ENCODE results near the gene PTPN2.

Gene PTPN2

GRCh38 chr18:12754511-12754910 lies 129.5 kb downstream of the PTPN2 start:
- POLR2A ChIA-PET (ENCODE audit: low non-redundant PET): no interaction called here

DNA sequence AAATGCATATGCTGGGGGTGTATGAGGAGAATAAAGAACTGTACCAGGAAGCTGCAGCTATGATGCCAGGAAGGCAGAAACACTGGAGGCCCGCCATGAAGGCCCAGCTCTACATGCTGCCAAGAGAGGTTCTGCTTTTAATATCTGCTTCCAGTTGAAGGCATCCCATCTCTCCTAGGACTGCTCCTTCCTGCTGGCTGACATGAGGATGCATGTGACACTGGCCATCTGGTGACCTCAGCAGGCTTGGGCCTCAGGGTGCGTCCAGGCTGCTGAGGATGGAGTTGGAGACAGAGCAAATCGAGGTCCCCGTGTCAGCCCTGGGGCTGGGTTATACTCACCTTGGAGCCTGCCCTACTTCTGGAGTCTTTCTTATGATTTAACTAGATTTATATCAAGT lies 132.1 kb downstream of the PTPN2 start:
- POLR2A ChIA-PET (ENCODE audit: low non-redundant PET): no interaction called here
- DNase-seq (ENCODE audit: low spot score): no peak
- CTCF ChIA-PET: interaction anchor here (1.7 kb wide), 1 partner anchor 8 kb away, joined by 5 read pairs; no protein-coding TSS in a partner anchor
- TF ChIP-seq CTCF (conservative IDR thresholded peaks at IDR 0.05; ENCODE audit: low read depth): no peak
- H3K27ac ChIP-seq: no peak overlapping the region

More at GRCh38 chr18:12754511-12754910, 129.5 kb downstream of the PTPN2 start:
- DNase-seq (ENCODE audit: low spot score): no peak
- H3K27ac ChIP-seq: no peak overlapping the region
- TF ChIP-seq CTCF (conservative IDR thresholded peaks at IDR 0.05; ENCODE audit: low read depth): no peak
- CTCF ChIA-PET: no interaction called here

DNA sequence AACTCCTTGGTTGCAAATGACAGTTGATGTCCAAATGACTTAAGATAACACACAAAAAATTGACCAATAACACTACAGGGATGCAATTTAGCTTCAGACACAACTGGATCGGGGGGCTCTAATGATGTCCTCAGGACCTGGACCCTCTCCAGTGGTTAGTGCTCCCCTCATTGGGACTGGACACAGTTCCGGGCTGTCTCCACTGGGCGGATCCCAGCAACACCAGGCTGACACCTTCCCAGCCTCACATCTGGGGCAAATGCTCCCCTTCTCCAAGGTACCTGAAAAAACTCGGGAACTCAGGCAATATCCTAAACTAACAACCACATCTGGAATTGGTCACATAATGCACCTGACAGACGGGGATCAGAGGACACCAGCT lies 132.5 kb downstream of the PTPN2 start:
- no peak for TF ChIP-seq CTCF (conservative IDR thresholded peaks at IDR 0.05; ENCODE audit: low read depth)
- H3K27ac ChIP-seq: no peak overlapping the region
- CTCF ChIA-PET: no interaction called here

DNA sequence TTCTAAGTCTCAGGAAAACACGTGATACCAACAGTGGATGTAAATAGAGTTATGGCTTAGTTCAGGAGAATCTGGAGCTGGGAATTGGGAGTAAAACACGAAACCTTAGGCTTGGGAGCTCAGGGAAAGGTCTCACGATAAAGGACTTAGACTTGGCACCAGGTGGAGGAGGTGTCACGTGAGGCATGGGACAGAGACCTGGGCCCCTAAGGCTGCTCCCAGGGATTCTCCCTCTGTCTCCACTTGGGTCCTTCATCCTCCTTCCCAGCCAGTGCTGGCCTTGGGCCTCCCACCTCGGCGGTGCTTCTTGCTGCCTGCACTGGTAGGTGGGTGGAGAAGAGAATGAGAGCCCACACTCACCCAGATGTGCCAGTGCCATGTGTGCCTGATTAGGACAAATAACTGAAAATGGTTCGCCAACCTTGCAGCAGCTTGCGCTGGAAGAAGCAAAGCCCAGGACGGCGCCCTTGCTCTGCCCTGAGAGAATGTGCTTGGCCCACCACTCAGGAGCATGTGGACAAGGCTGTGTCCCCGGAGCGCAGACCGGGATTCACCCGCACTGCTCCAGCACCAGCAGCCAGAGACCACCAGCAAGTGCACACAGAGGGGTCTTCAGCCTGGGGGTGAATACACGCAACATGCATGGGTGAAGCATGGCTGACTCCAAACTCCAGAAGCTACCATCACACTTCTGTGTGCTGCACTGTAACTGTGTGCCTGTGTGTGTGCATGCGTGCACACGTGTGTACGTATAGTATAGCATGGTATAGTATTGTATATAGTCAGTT lies 133.1 kb downstream of the PTPN2 start:
- no peak for DNase-seq (ENCODE audit: low spot score)
- ChIA-PET POLR2A (ENCODE audit: low non-redundant PET) (no interaction called here), CTCF (interaction anchor here (0.5 to 1.3 kb wide), 4 partner anchors 31 to 1938 kb away, joined by 3 to 4 read pairs (median 4); no protein-coding TSS in a partner anchor)
- H3K27ac ChIP-seq: no peak overlapping the region
- TF ChIP-seq CTCF (conservative IDR thresholded peaks at IDR 0.05; ENCODE audit: low read depth): no peak

More for the DNA sequence above, 132.5 kb downstream of the PTPN2 start:
- DNase-seq (ENCODE audit: low spot score): no peak
- POLR2A ChIA-PET (ENCODE audit: low non-redundant PET): no interaction called here

DNA sequence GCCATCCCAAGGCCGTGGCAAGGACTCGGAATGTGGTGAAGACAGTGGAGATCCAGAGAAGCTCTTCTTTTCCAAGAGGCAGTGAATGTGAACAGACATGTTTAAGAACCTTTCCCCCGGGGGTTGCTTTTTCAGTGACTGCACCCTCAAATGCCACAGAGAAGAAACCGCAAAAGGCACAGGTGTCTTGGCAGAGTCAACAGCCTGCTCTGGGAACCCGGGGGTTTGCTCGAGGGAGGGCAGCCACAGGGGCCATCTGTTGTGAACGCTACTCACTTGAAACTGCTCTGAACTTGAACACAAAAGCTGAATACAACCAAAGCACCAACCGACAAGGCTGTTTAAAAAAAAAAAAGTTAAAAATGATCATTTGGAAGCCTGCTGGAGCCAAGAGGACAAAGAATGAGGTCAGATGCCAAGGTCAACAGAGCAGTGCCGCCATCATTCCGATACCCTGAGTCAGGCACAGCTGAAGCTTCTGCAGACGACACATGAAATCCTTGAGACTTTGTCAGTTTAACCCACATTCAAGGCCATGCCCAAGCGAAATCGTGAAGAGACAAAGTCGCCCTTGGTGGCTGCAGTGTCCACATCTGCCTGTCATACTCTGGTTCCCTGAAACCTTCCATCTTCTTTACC lies 133.8 kb downstream of the PTPN2 start:
- ChIA-PET POLR2A (ENCODE audit: low non-redundant PET) (no interaction called here), CTCF (interaction anchor here (0.5 to 1.3 kb wide), 4 partner anchors 23 to 1937 kb away, joined by 3 to 4 read pairs (median 4); no protein-coding TSS in a partner anchor)
- no peak for TF ChIP-seq CTCF (conservative IDR thresholded peaks at IDR 0.05; ENCODE audit: low read depth)
- no peak for DNase-seq (ENCODE audit: low spot score)
- no peak overlapping the region for H3K27ac ChIP-seq

- ChIA-PET CTCF (interaction anchor here (0.9 kb wide), 1 partner anchor 22 kb away, joined by 3 read pairs; no protein-coding TSS in a partner anchor), POLR2A (ENCODE audit: low non-redundant PET) (no interaction called here)
- TF ChIP-seq CTCF (conservative IDR thresholded peaks at IDR 0.05; ENCODE audit: low read depth): no peak
- no peak for DNase-seq (ENCODE audit: low spot score)
- H3K27ac ChIP-seq: no peak overlapping the region
These were observed 134.9 kb downstream of the PTPN2 start for GRCh38 chr18:12749121-12749520.
